Gastrocnemius medialis (tissue), 4 donors: ENCODE measurements around the gene MCOLN2. TPM values are rescaled to one million over a fixed set of nuclear protein-coding genes. Genes with fewer than 3 reads are reported as not detected.

ENCODE experiments used
- total RNA-seq, 4 donors: library from RNA; depleted of rRNA; stranded (reverse); fragments of >200 nt; gene quantifications; one replicate each; pipeline versions ENCODE4 v1.1.0 to v1.2.3, GENCODE V29; 2016

Gene MCOLN2
- total RNA-seq, 4 donors from 2014 or later, result 0.22 to 3.0 TPM; not detected in 2

Other genes with a start within 250 kb of the MCOLN2 start
- not detected for gene LPAR3, start 103.9 kb downstream of the MCOLN2 start, total RNA-seq
- under 1 TPM; 0.19 to 0.61 (median 0.33) TPM for gene MCOLN3, start 51.4 kb upstream of the MCOLN2 start, total RNA-seq
- gene SYDE2, start 203.9 kb upstream of the MCOLN2 start, total RNA-seq, result 1 to 10 TPM; 3.8 to 7.2 (median 4.9) TPM